IMR-90 (cell line): Measurements from ENCODE around the gene TNS1. TPM values are rescaled to one million over a fixed set of nuclear protein-coding genes. Genes with fewer than 3 reads are reported as not detected.

Experiments used
- ATAC-seq: fragments of 200-7000 bp; cut with Tn5 transposase; 2 replicates; pipeline ENCODE4 v1.9.1; 2020; ENCODE audit warnings: low read depth, mild to moderate bottlenecking, moderate library complexity
- BruUV-seq: library from RNA; stranded (reverse); fragments of 400-500 nt; replicated peaks from 2 replicates; lab custom pipeline; 2021; lab: Mats Ljungman, UMichigan
- CTCF ChIA-PET: fragments of 300-600 bp; formaldehyde crosslinking; extraction: SDS; loops from one replicate; lab custom pipeline; 2021; ENCODE audit warnings: antibody characterized with exemption; lab: Yijun Ruan, JAX
- POLR2A ChIA-PET: fragments of 300-600 bp; sonication (Branson Sonifier 250); formaldehyde crosslinking; loops from one replicate; lab custom pipeline; 2022; ENCODE audit warnings: antibody characterized with exemption; ENCODE audit not compliant: unreplicated experiment; lab: Charles Lee
- DNase-seq: peaks from one replicate; pipeline ENCODE4 v3.0.0; 2013
- H2AFZ ChIP-seq: replicated peaks from 2 replicates; pipeline ENCODE3; 2013; ENCODE audit warnings: low read length, mild to moderate bottlenecking; ENCODE audit not compliant: poor library complexity
- H2AK5ac ChIP-seq: 2 replicates; pipeline ENCODE4 v1.6.1; 2013; ENCODE audit warnings: low read depth, low read length, inconsistent platforms
- H2AK9ac ChIP-seq: replicated peaks from 2 replicates; pipeline ENCODE3; 2013; ENCODE audit warnings: mild to moderate bottlenecking, low read depth, low read length, moderate library complexity; ENCODE audit not compliant: poor library complexity
- H2BK120ac ChIP-seq: 2 replicates; pipeline ENCODE4 v1.6.1; 2013; ENCODE audit warnings: low read depth, low read length, inconsistent platforms
- H2BK15ac ChIP-seq: 3 replicates; pipeline ENCODE4 v1.6.1; 2013; ENCODE audit warnings: low read depth, low read length, inconsistent platforms
- H2BK20ac ChIP-seq: 2 replicates; pipeline ENCODE4 v1.6.1; 2013; ENCODE audit warnings: low read depth, mild to moderate bottlenecking, inconsistent platforms, low read length, moderate library complexity
- H2BK5ac ChIP-seq: 2 replicates; pipeline ENCODE4 v1.6.1; 2013; ENCODE audit warnings: mild to moderate bottlenecking, low read depth, low read length, inconsistent platforms; ENCODE audit not compliant: poor library complexity, severe bottlenecking
- H3K14ac ChIP-seq: replicated peaks from 2 replicates; pipeline ENCODE4 v1.6.1; 2013; ENCODE audit warnings: low read depth, low read length, inconsistent platforms
- H3K18ac ChIP-seq: 2 replicates; pipeline ENCODE4 v1.6.1; 2013; ENCODE audit warnings: low read depth, low read length, control low read depth
- H3K23ac ChIP-seq: 2 replicates; pipeline ENCODE4 v1.6.1; 2013; ENCODE audit warnings: low read depth, low read length, inconsistent platforms
- H3K27ac ChIP-seq: 2 replicates; pipeline ENCODE4 v1.5.1; 2013; ENCODE audit warnings: mild to moderate bottlenecking, control low read depth, low read length; ENCODE audit not compliant: insufficient read depth
- H3K27me3 ChIP-seq: 2 replicates; pipeline ENCODE4 v1.6.1; 2013; ENCODE audit warnings: low read length; ENCODE audit not compliant: control insufficient read depth, insufficient read depth
- H3K36me3 ChIP-seq: 2 replicates; pipeline ENCODE4 v1.6.1; 2013; ENCODE audit warnings: low read length, mixed read lengths; ENCODE audit not compliant: control insufficient read depth, insufficient read depth
- H3K4ac ChIP-seq: 2 replicates; pipeline ENCODE4 v1.6.1; 2013; ENCODE audit warnings: low read depth, low read length, inconsistent platforms
- H3K4me1 ChIP-seq: 2 replicates; pipeline ENCODE4 v1.6.1; 2013; ENCODE audit warnings: low read length, mixed read lengths; ENCODE audit not compliant: control insufficient read depth, insufficient read depth
- H3K4me2 ChIP-seq: 2 replicates; pipeline ENCODE4 v1.6.1; 2013; ENCODE audit warnings: low read depth, mild to moderate bottlenecking, control low read depth, low read length, moderate library complexity
- H3K4me3 ChIP-seq: 2 replicates; pipeline ENCODE4 v1.5.1; 2013; ENCODE audit warnings: low read depth, mild to moderate bottlenecking, control low read depth, low read length, moderate library complexity; ENCODE audit not compliant: insufficient read depth
- H3K56ac ChIP-seq: 2 replicates; pipeline ENCODE4 v1.6.1; 2013; ENCODE audit warnings: low read length, inconsistent platforms; ENCODE audit not compliant: insufficient read depth; ENCODE audit errors: extremely low read depth
- H3K79me1 ChIP-seq, 2 experiments: 2 replicates each; pipeline ENCODE4 v1.6.1; 2013; ENCODE audit warnings: low read length in 2 of 2, inconsistent platforms in 1 of 2, low read depth in 1 of 2
- H3K9ac ChIP-seq: 2 replicates; pipeline ENCODE4 v1.6.1; 2013; ENCODE audit warnings: low read depth, low read length, control low read depth
- H3K9me1 ChIP-seq: 2 replicates; pipeline ENCODE4 v1.6.1; 2013; ENCODE audit warnings: low read length, inconsistent platforms; ENCODE audit not compliant: insufficient read depth
- H3K9me3 ChIP-seq: 2 replicates; pipeline ENCODE4 v1.6.1; 2013; ENCODE audit warnings: low read length; ENCODE audit not compliant: control insufficient read depth, insufficient read depth
- H4K20me1 ChIP-seq: 2 replicates; pipeline ENCODE4 v1.6.1; 2013; ENCODE audit warnings: low read length, inconsistent platforms; ENCODE audit not compliant: insufficient read depth
- H4K5ac ChIP-seq: 2 replicates; pipeline ENCODE4 v1.6.1; 2013; ENCODE audit warnings: mild to moderate bottlenecking, low read depth, low read length, control low read depth
- H4K8ac ChIP-seq, 2 experiments: 2 replicates each; pipeline ENCODE4 v1.6.1; 2013; ENCODE audit warnings: low read depth in 2 of 2, low read length in 2 of 2, control low read depth in 1 of 2, inconsistent platforms in 1 of 2
- H4K91ac ChIP-seq: 2 replicates; pipeline ENCODE4 v1.6.1; 2013; ENCODE audit warnings: low read depth, low read length, inconsistent platforms; ENCODE audit not compliant: insufficient read depth
- CEBPB ChIP-seq: IDR thresholded peaks from 2 replicates; pipeline ENCODE4 v1.6.1; 2012; ENCODE audit warnings: low read depth, low read length, improper control_type of control experiment
- USF2 ChIP-seq: fragments of 150-350 bp; IDR thresholded peaks from 2 replicates; pipeline ENCODE4 v1.6.1; 2017; ENCODE audit warnings: mild to moderate bottlenecking, antibody characterized with exemption, low read length, low read depth
- WGBS, 2 experiments: methylation state at CpG; one replicate each; pipeline versions ENCODE4 v1.1.5 to v1.1.7; 2013; ENCODE audit warnings: missing lambda C conversion rate in 2 of 2; ENCODE audit not compliant: insufficient read length in 1 of 2; ENCODE audit errors: extremely low coverage in 2 of 2; 5-methylcytosine and 5-hydroxymethylcytosine counted together
- dilution Hi-C: fragments of 300-500 bp; cut with HindIII; formaldehyde crosslinking; loops from one replicate; pipeline ENCODE4 v1.14.3; 2018; ENCODE audit warnings: low sequenced_read_pairs; ENCODE audit not compliant: unreplicated experiment
- in situ Hi-C: fragments of 300-500 bp; cut with MboI; formaldehyde crosslinking; loops from 3 replicates; pipeline ENCODE4 v1.14.3; 2019; ENCODE audit warnings: low sequenced_read_pairs, inconsistent platforms, mixed read lengths
- intact Hi-C: fragments of 100-400 bp; cut with micrococcal nuclease; formaldehyde crosslinking; loops from 2 replicates; pipeline ENCODE4 v1.10.0; 2022
- polyA plus RNA-seq, 3 experiments: library from polyadenylated mRNA; depleted of rRNA; stranded (reverse); fragments of >200 nt; gene quantifications; 2 replicates each; pipeline ENCODE4 v1.2.3, GENCODE V29; 2012; ENCODE audit warnings: low replicate concordance in 1 of 3
- total RNA-seq: library from RNA; depleted of rRNA; stranded (reverse); fragments of >200 nt; gene quantifications from 2 replicates; pipeline ENCODE4 v1.2.3, GENCODE V29; 2012

TNS1 gene
- total and polyA plus RNA-seq, 2 of the 4 experiments (the other 2 are of a cell fraction): 41.1 to 45.2 TPM

- in situ Hi-C loops: no loop called here
- Histone ChIP-seq H3K14ac (peak overlapping the region; percentile 76; the same call in 1 of the 2 replicates), H3K4me3 (no peak overlapping the region), H3K4me1 (peaks cover 39% of the 10 kb centered on the region), H3K9me1 (peaks cover 32% of the 10 kb centered on the region), H4K5ac (peak overlapping the region; percentile 8; the same call in 1 of the 2 replicates), H3K4me2 (0 out of 2 replicates have a peak overlapping the region, but pooled peaks have one; percentile 12), H3K27me3 (no peaks in the 10 kb centered on the region), H2BK120ac (no peak overlapping the region), H2AK5ac (0 out of 2 replicates have a peak overlapping the region, but pooled peaks have one; percentile 3), H4K8ac (peak overlapping the region in 1 of 2 experiments; percentile 27; a peak in 1 of 4 replicates), H2BK5ac (peak overlapping the region; percentile 38), H3K9me3 (no peaks in the 10 kb centered on the region), H3K9ac (peak overlapping the region; percentile 14; the same call in 1 of the 2 replicates), H2AFZ (no peak overlapping the region), H2BK20ac (no peak overlapping the region; the same call in 1 of the 2 replicates), H3K27ac (peak overlapping the region; percentile 9), H3K4ac (peak overlapping the region; percentile 37; the same call in 1 of the 2 replicates), H2AK9ac (peak overlapping the region; percentile 75), H3K23ac (peak overlapping the region; percentile 84; the same call in 1 of the 2 replicates), H2BK15ac (no peak overlapping the region), H4K91ac (no peak overlapping the region), H3K56ac (no peak overlapping the region), H3K36me3 (peaks cover 6% of the 10 kb centered on the region), H3K18ac (peak overlapping the region; percentile 53; the same call in 1 of the 2 replicates), H4K20me1 (peaks cover 26% of the 10 kb centered on the region), H3K79me1 (peaks cover 34 to 91% of the 10 kb centered on the region in 2 experiments; a peak in 3 of 4 replicates)
- ChIA-PET CTCF (no interaction called here), POLR2A (no interaction called here)
- intact Hi-C loops: no loop called here
- peak; percentile 45 for ATAC-seq
- DNase-seq: no peak
- dilution Hi-C loops: no loop called here
- no TSS peak for BruUV-seq
- no CpG with 5 or more reads among the region's 9 CpGs for WGBS, 2 experiments
- TF ChIP-seq CEBPB (peak; percentile 63), USF2 (no peak)
Observed at GRCh38 chr2:217911283-217912097, 91.3 kb downstream of the TNS1 start.
